Measurements from ENCODE around the gene FRMPD1. TPM values are rescaled to one million over a fixed set of nuclear protein-coding genes. Genes with fewer than 3 reads are reported as not detected.

The FRMPD1 gene
- total and polyA plus RNA-seq, 3 donors from 2014 or later = 15.9 to 67.3 (median 48.0) TPM

- no peak for DNase-seq
- Histone ChIP-seq H3K36me3 (ENCODE audit: low read depth, missing control alignments) (no peaks in the 10 kb centered on the region), H3K9me3 (no peaks in the 10 kb centered on the region), H3K27ac (no peak overlapping the region), H3K27me3 (no peaks in the 10 kb centered on the region), H3K4me1 (no peaks in the 10 kb centered on the region), H3K4me3 (no peak overlapping the region)
- intact Hi-C loops (cut with DNase I; ENCODE audit: low total_unique reads) = no loop called here
- WGBS, 2 donors = 61 to 66% methylated on average over 1 of the region's 1 CpG
- no peak for TF ChIP-seq POLR2A (IDR thresholded peaks at IDR 0.05)
- TF ChIP-seq, protein P1, sequence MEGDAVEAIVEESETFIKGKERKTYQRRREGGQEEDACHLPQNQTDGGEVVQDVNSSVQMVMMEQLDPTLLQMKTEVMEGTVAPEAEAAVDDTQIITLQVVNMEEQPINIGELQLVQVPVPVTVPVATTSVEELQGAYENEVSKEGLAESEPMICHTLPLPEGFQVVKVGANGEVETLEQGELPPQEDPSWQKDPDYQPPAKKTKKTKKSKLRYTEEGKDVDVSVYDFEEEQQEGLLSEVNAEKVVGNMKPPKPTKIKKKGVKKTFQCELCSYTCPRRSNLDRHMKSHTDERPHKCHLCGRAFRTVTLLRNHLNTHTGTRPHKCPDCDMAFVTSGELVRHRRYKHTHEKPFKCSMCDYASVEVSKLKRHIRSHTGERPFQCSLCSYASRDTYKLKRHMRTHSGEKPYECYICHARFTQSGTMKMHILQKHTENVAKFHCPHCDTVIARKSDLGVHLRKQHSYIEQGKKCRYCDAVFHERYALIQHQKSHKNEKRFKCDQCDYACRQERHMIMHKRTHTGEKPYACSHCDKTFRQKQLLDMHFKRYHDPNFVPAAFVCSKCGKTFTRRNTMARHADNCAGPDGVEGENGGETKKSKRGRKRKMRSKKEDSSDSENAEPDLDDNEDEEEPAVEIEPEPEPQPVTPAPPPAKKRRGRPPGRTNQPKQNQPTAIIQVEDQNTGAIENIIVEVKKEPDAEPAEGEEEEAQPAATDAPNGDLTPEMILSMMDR (IDR thresholded peaks at IDR 0.05) = no peak
Measured at GRCh38 chr9:37696528-37696927, 45.8 kb downstream of the FRMPD1 start.

GRCh38 chr9:37700131-37700530 is 49.4 kb downstream of the FRMPD1 start:
- Histone ChIP-seq H3K9me3 (no peaks in the 10 kb centered on the region), H3K4me3 (no peak overlapping the region), H3K4me1 (no peaks in the 10 kb centered on the region), H3K27ac (no peak overlapping the region), H3K27me3 (no peaks in the 10 kb centered on the region), H3K36me3 (ENCODE audit: low read depth, missing control alignments) (no peaks in the 10 kb centered on the region)
- TF ChIP-seq POLR2A (IDR thresholded peaks at IDR 0.05) = no peak
- TF ChIP-seq, protein P1 (IDR thresholded peaks at IDR 0.05) = no peak
- intact Hi-C loops (cut with DNase I; ENCODE audit: low total_unique reads) = no loop called here
- WGBS, 2 donors = 41 to 61% methylated on average over 3 of the region's 3 CpGs
- no peak for DNase-seq

GRCh38 chr9:37700900-37701299 is 50.1 kb downstream of the FRMPD1 start:
- Histone ChIP-seq H3K36me3 (ENCODE audit: low read depth, missing control alignments) (no peaks in the 10 kb centered on the region), H3K9me3 (no peaks in the 10 kb centered on the region), H3K4me1 (no peaks in the 10 kb centered on the region), H3K4me3 (no peak overlapping the region), H3K27me3 (no peaks in the 10 kb centered on the region), H3K27ac (no peak overlapping the region)
- no peak for DNase-seq
- 89 to 97% methylated on average over 3 of the region's 3 CpGs for WGBS, 2 donors
- TF ChIP-seq, protein P1 (IDR thresholded peaks at IDR 0.05) = no peak
- no peak for TF ChIP-seq POLR2A (IDR thresholded peaks at IDR 0.05)
- intact Hi-C loops (cut with DNase I; ENCODE audit: low total_unique reads) = no loop called here

- Histone ChIP-seq H3K4me1 (no peaks in the 10 kb centered on the region), H3K9me3 (no peaks in the 10 kb centered on the region), H3K4me3 (no peak overlapping the region), H3K27me3 (no peaks in the 10 kb centered on the region), H3K27ac (no peak overlapping the region), H3K36me3 (ENCODE audit: low read depth, missing control alignments) (no peaks in the 10 kb centered on the region)
- no peak for DNase-seq
- 77 to 87% methylated on average over 3 of the region's 3 CpGs for WGBS, 2 donors
- TF ChIP-seq, protein P1 (IDR thresholded peaks at IDR 0.05) = no peak
- no peak for TF ChIP-seq POLR2A (IDR thresholded peaks at IDR 0.05)
- intact Hi-C loops (cut with DNase I; ENCODE audit: low total_unique reads) = no loop called here
Measured at GRCh38 chr9:37705787-37706186, 55.0 kb downstream of the FRMPD1 start.

DNA sequence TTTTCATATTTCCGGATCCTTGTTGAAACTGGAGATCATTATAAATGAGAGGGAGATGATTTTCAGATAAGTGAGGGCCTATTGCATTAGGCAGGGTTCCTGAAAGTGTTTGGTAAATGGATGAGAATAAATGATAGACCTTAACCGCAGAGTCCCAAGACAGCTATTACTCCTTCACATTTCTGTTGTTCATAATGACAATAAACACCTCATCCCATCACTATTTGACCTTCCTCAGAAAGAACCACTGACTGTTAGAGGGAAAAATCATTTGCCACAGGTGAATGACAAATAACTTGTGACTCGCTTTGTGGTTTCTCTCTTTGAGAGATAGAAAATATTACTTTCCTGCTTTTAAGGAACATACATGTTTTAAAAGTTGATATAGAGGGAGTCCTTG is 55.5 kb downstream of the FRMPD1 start:
- Histone ChIP-seq H3K4me3 (no peak overlapping the region), H3K27ac (no peak overlapping the region), H3K4me1 (no peaks in the 10 kb centered on the region), H3K36me3 (ENCODE audit: low read depth, missing control alignments) (no peaks in the 10 kb centered on the region), H3K9me3 (no peaks in the 10 kb centered on the region), H3K27me3 (no peaks in the 10 kb centered on the region)
- DNase-seq = no peak
- intact Hi-C loops (cut with DNase I; ENCODE audit: low total_unique reads) = no loop called here
- WGBS, 2 donors = 89 to 93% methylated on average over 3 of the region's 3 CpGs
- TF ChIP-seq POLR2A (IDR thresholded peaks at IDR 0.05) = no peak
- TF ChIP-seq, protein P1 (IDR thresholded peaks at IDR 0.05) = no peak
